Right hindlimb (tissue), 1 donor: ENCODE results near the gene SPATA20.

ENCODE experiments used
- DNase-seq: peaks from one replicate; pipeline ENCODE4 v3.0.0-alpha.2; 2018

SPATA20 gene

DNA sequence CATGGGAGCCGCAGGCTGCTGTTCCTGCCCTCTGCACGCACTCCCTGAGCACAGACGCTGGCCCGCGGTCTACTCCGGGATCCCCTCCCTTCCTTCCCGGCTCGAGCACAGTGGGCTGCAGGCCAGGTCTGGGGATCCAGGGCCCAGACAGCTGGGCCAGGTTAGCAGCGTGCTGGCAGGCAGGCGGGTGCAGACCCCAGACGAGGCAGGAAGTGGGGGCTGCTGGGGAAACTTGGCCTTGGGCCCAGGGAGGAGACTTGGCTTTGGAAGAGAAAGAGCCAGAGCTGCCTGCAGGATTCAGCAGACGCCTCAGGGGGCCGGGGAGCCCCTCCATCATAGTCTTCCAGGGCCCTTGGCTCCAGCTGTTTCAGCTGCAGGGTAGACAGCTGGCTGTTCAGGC, 57.5 kb downstream of the SPATA20 start:
- peak; percentile 98 for DNase-seq

DNA sequence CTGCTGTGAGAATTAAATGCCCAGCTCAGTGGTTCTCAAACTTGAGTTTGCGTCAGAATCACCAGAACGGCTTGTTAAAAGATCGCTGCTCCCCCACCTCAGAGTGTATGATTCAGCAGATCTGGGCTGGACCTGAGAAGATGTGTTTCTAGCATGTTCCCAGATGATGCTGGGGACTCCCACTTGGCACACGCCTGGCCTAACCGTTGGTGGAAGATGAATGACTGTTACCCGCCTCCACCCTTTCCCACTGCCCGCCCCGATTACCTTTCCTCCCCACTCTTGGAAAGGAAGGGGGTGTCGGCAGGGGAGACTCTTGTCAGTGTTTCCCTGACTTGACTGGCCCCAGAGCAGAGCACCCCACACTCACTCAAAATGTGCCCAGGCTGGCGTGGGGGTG, 58.5 kb downstream of the SPATA20 start:
- DNase-seq, result no peak
